ENCODE measurements around the gene CALD1.

Gene CALD1

DNA sequence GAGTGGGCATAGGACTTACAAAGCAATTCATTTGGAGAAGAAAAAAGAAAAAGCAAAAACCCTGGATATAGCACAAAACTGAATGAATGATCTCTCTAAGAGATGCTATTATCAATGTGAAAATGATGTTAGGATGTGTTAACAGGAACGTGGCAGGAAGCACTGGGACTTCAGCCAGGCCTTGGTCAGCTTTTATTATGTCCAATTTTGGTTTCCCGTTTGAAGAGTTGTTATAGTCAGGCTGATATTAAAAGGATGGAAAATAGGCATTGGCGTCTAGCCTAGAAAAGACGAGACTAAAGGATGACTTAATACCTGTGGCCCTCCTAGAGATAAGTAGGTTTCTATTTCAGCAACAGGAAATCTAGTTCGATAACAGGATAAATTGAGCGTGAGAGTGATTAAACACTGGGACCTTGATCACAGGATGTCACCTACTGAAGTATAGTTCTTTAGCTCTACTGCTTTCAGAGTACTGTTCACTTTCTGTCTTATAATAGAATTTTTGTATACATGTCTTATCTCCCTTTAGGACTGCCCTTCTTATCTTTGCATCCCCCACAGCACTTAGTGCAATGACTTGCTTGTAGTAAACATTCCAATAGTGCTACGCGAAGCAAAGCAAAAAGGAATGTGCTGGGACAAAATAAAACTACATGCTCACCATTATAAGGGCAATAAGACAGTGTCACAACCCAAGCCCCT, 107.1 kb downstream of the CALD1 start:
- ChIA-PET CTCF (no interaction called here), POLR2A (no interaction called here)
- TF ChIP-seq, protein P1, sequence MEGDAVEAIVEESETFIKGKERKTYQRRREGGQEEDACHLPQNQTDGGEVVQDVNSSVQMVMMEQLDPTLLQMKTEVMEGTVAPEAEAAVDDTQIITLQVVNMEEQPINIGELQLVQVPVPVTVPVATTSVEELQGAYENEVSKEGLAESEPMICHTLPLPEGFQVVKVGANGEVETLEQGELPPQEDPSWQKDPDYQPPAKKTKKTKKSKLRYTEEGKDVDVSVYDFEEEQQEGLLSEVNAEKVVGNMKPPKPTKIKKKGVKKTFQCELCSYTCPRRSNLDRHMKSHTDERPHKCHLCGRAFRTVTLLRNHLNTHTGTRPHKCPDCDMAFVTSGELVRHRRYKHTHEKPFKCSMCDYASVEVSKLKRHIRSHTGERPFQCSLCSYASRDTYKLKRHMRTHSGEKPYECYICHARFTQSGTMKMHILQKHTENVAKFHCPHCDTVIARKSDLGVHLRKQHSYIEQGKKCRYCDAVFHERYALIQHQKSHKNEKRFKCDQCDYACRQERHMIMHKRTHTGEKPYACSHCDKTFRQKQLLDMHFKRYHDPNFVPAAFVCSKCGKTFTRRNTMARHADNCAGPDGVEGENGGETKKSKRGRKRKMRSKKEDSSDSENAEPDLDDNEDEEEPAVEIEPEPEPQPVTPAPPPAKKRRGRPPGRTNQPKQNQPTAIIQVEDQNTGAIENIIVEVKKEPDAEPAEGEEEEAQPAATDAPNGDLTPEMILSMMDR (IDR thresholded peaks at IDR 0.05; ENCODE audit: insufficient read depth, low read length, missing control alignments), result no peak
- DNase-seq (ENCODE audit: low read depth, low spot score), result no peak
- no peak overlapping the region for H3K4me3 ChIP-seq (ENCODE audit: low read depth, low read length)

DNA sequence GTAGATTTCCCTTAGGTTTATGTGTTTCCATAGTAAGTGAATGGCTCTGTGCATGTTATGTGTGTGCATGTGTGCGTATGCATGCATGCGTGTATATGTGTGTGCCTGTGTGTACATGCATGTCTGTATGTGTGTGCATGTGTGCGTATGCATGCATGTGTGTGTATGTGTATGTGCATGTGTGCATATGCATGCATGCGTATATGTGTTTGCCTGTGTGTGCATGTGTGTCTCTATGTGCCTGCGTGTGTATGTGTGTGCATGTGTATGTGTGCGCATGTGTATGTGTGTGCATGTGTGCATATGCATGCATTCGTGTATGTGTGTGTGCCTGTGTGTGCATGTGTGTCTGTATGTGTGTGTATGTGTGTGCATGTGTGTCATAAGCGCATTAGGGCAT, 108.1 kb downstream of the CALD1 start:
- POLR2A ChIA-PET, result no interaction called here
- TF ChIP-seq, protein P1 (IDR thresholded peaks at IDR 0.05; ENCODE audit: insufficient read depth, low read length, missing control alignments), result no peak
- no peak for DNase-seq (ENCODE audit: low read depth, low spot score)
- CTCF ChIA-PET, result interaction anchor here (0.8 kb wide), 1 partner anchor 201 kb away, joined by 3 read pairs; no protein-coding TSS in a partner anchor
- H3K4me3 ChIP-seq (ENCODE audit: low read depth, low read length), result no peak overlapping the region

DNA sequence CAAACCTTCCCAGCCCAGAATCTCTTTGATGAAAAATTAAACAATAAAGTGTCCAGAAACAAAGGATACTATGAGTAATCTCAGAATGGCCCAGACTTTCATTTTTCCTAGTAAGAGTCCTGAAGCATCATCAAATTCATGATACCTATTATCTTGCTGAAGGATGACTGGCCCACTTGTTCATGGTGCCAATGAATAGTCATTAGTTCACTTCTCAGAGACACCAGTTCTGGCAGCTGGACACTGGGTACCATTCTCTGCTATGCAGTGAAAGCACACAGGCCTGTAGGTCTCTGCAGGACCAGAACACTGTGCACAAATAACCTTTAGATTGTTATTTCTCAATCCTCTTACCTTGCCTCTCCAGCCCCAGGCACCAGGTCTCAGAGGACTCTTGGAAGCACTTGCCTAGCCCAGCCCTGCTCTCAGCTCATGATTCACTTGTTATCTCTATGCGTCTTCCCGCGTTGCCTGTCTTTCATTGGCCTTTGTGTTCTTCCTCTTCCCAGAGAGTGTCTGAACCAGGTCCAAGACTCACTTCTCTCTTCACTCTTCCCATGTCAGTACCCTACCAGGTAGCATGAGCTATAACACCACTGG, 108.8 kb downstream of the CALD1 start:
- no peak overlapping the region for H3K4me3 ChIP-seq (ENCODE audit: low read depth, low read length)
- ChIA-PET POLR2A (no interaction called here), CTCF (interaction anchor here (0.8 to 1.2 kb wide), 2 partner anchors 13 to 202 kb away, joined by 3 read pairs; no protein-coding TSS in a partner anchor)
- no peak for DNase-seq (ENCODE audit: low read depth, low spot score)
- TF ChIP-seq, protein P1 (IDR thresholded peaks at IDR 0.05; ENCODE audit: insufficient read depth, low read length, missing control alignments), result no peak

DNA sequence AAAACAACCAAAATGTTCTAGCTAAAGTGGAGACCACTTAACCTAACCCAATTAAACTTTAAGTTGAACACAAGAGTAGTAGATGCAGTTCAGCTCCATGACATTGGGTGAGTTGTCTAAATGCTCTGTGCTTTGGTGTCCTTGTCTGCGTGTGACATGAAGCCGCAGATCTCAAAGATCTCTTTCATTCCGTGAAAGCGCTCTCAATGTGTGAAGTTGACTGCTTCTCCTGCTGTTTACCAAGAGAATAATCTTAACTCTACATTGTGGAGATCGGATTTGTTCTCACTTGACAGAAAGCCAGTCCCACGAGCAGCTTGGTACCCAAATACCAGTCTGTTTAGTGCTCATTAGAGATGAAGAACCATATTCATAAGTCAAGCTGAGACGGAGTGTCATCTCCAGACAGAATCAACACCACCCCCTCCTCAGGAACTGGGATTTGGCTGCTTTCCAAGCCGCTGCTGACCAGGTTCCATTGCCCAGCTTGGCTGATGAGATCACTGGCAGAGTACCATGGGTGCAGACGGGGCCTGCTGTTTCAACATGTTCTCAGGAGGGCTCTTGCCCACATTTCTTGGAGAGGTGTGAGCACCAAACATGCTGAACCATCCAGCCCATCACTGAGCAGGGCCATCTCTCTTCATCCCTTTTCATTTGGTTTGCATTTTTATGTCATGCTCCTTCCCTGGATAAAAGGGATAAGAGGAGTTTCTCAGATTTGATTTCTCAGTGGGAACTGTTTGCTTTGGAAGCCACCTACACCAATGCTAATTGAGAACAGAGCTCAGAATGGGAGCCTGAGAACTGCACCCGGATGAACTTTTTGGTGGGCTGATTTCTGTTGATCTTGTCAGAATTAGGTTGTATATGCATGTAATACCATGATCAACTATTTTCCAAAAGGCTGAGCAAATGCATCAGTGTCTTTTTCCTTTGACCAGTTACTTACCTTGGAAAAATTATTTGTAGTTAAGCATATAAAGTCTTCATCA, 111.1 kb downstream of the CALD1 start:
- TF ChIP-seq, protein P1 (IDR thresholded peaks at IDR 0.05; ENCODE audit: insufficient read depth, low read length, missing control alignments), result no peak
- peak overlapping the region; percentile 9 for H3K4me3 ChIP-seq (ENCODE audit: low read depth, low read length)
- no peak for DNase-seq (ENCODE audit: low read depth, low spot score)
- CTCF ChIA-PET, result no interaction called here
- POLR2A ChIA-PET, result no interaction called here

DNA sequence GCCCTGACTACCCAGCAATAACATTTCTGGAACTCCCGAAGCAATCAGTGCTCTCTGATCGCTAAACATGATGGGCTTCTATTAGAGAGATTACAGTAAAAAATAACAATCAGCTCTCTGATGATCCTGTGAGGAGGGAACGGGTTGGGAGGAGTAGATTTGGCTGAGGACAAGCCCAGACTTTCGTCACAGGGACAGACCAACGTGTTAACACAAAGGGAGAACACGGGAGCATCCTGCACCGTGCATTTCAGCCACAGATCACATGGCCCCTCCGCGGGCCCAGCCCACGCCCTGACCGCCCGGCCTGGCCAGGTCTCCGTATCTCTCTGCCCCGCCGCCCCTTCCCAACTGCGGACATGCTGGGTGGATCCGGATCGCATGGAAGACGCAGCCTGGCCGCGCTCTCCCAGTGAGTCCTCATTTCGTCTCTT, 111.8 kb downstream of the CALD1 start:
- TF ChIP-seq, protein P1 (IDR thresholded peaks at IDR 0.05; ENCODE audit: insufficient read depth, low read length, missing control alignments), result no peak
- peak overlapping the region; percentile 45 for H3K4me3 ChIP-seq (ENCODE audit: low read depth, low read length)

More for the DNA sequence above, 111.8 kb downstream of the CALD1 start:
- CTCF ChIA-PET, result no interaction called here
- POLR2A ChIA-PET, result no interaction called here
- no peak for DNase-seq (ENCODE audit: low read depth, low spot score)

Measured in AG04449 (cell line).